SKM-1 (cell line): Measurements from ENCODE around the gene TENT4A.
"Not testable (repeated sequence)": the region's sequence is repeated elsewhere in the genome, so short reads cannot be mapped to it uniquely, and the experiment has no call there.

Experiments used
- DNase-seq: peaks from one replicate; lab custom pipeline; 2025; ENCODE audit not compliant: unreplicated experiment; lab: John Stamatoyannopoulos, UW

The TENT4A gene

GRCh38 chr5:6767481-6768063 is 54.3 kb downstream of the TENT4A start:
- DNase-seq, result no peak

GRCh38 chr5:6768590-6769230 is 55.5 kb downstream of the TENT4A start:
- DNase-seq, result no peak

- DNase-seq, result no peak
Measured at GRCh38 chr5:6770826-6771607, 57.8 kb downstream of the TENT4A start.

GRCh38 chr5:6772886-6773285 is 59.7 kb downstream of the TENT4A start:
- no peak for DNase-seq

GRCh38 chr5:6773342-6774035 is 60.3 kb downstream of the TENT4A start:
- DNase-seq, result no peak

GRCh38 chr5:6774207-6774606 is 61.0 kb downstream of the TENT4A start:
- not testable (repeated sequence) for DNase-seq

GRCh38 chr5:6774721-6775204 is 61.5 kb downstream of the TENT4A start:
- no peak for DNase-seq

- DNase-seq, result no peak
Measured at GRCh38 chr5:6775571-6775970, 62.3 kb downstream of the TENT4A start.

- no peak for DNase-seq
Measured at GRCh38 chr5:6780802-6781391, 67.7 kb downstream of the TENT4A start.

GRCh38 chr5:6781716-6782115 is 68.5 kb downstream of the TENT4A start:
- DNase-seq, result no peak

GRCh38 chr5:6783787-6784186 is 70.6 kb downstream of the TENT4A start:
- no peak for DNase-seq

GRCh38 chr5:6784481-6784880 is 71.2 kb downstream of the TENT4A start:
- DNase-seq, result no peak

GRCh38 chr5:6785161-6785860 is 72.1 kb downstream of the TENT4A start:
- DNase-seq, result no peak

- DNase-seq, result no peak
Measured at GRCh38 chr5:6785861-6786180, 72.6 kb downstream of the TENT4A start.

- no peak for DNase-seq
Measured at GRCh38 chr5:6786786-6787495, 73.7 kb downstream of the TENT4A start.

GRCh38 chr5:6787941-6788340 is 74.7 kb downstream of the TENT4A start:
- DNase-seq, result no peak

GRCh38 chr5:6788439-6788838 is 75.2 kb downstream of the TENT4A start:
- no peak for DNase-seq

- DNase-seq, result no peak
Measured at GRCh38 chr5:6788956-6789649, 75.9 kb downstream of the TENT4A start.

GRCh38 chr5:6790346-6790865 is 77.2 kb downstream of the TENT4A start:
- DNase-seq, result no peak
